Adipose tissue (tissue), 3 donors: ENCODE measurements around the gene CDH1. TPM values are rescaled to one million over a fixed set of nuclear protein-coding genes. Genes with fewer than 3 reads are reported as not detected.
"Not testable (repeated sequence)": the region's sequence is repeated elsewhere in the genome, so short reads cannot be mapped to it uniquely, and the experiment has no call there.

Experiments used
- H3K27ac ChIP-seq: one replicate; pipeline ENCODE4 v1.5.1; 2013; ENCODE audit warnings: low read depth, low read length
- WGBS, 3 donors: extraction: QIAGEN DNeasy Blood & Tissue Kit; methylation state at CpG; one replicate each; pipeline ENCODE4 v1.1.7; 2013; 5-methylcytosine and 5-hydroxymethylcytosine counted together
- polyA plus RNA-seq, 3 donors: library from polyadenylated mRNA; stranded (reverse); fragments of 200-250 nt; gene quantifications; one replicate each; pipeline ENCODE4 v1.2.3, GENCODE V29; 2013
- donor health status: healthy with polysubstance abuse.
- donor health status: Bipolar disorder and iron deficiency.
- donor health status: healthy.

The CDH1 gene
- polyA plus RNA-seq, 3 donors: 2.0 to 69.4 (median 4.6) TPM

GRCh38 chr16:68778551-68779231 is 41.6 kb downstream of the CDH1 start:
- no peak overlapping the region for H3K27ac ChIP-seq
- WGBS, 3 donors: 18 to 46% (median 45%) methylated on average over 6 of the region's 6 CpGs

DNA sequence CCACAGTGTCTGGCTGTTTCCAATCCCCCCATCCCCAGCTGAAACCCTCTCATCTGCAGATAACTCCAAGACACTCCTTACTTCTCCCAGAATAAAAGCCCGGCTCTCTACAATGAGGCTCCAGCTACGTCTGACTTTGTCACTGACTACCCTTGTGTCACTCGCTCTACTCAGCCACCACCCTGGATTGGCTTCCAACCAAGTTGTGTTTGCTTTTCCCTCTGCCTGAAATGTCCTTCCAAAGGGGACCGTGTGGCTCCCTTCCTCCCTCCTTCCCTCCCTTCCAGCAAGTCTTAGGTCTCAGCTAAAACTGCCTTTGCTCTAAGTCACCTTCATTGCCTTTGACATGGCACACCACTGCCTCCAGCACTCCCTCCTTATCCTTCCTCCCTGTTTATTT is 42.8 kb downstream of the CDH1 start:
- whole genome bisulfite sequencing, 3 donors: 20 to 80% (median 64%) methylated on average over 4 of the region's 4 CpGs
- H3K27ac ChIP-seq: no peak overlapping the region

DNA sequence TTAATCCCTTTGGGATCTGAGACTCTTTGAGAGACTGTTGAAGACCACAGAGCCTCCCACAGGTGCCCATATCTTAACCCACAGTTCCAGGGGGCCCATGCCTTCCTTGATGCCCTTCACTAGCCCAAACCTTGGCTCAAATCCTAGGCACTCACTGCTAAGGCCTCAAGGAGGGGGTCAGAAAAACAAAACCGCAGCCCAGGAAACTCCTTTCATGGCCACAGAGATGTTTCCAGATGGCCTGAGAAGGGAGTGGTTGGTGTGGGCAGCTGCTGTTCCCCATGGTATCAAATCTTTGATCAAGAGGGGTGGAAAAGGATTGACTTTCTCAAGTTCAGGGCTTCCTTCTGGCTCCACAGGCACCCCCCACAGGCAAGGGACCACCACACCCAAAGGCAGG is 44.7 kb downstream of the CDH1 start:
- no peak overlapping the region for H3K27ac ChIP-seq
- 44 to 60% (median 52%) methylated on average over 1 of the region's 1 CpG for WGBS, 3 donors

DNA sequence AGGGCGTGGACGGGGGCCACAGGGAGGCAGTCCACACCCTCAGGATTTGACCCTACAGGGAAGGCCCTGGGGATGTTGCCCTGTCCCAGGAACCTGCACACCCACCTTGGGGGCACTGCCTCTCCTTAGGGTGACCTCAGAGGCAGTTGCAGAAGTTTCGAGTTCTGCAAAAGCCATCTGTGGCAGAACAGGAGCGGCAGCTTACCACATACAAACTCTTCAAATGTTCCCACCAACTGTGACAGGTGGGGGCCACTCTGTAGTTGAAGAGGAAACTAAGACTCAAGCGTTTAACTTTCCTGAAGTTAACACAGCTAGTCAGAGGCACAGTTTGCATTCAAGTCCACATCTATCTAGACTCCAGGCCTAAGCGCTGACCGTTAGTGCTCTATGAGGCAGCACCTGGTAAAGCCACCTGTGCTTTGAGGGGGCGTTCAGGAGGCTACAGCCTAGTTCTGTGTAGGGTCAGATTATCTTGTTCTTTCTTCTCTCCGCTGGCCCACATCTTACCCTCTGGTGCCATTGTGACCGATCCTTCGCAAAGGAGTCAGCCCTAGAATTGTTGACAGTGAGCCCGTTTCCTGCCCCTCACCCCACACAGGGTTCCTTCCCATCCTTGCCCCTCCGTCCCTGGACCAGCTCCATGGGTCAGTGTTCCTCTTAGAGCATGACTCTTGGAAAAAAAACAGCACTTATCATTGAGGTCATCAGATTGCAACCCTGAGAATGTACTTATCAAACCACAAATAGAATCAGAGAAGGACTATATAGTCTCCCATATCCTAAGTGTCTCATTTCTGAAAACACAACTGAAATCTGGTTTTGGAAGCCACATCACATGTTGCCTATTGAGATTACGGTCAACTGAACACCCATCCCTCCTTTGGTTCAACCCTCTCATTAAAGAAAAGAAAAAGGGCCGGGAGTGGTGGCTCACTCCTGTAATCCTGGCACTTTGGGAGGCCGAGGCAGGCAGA is 45.4 kb downstream of the CDH1 start:
- WGBS, 3 donors: 68 to 77% (median 69%) methylated on average over 16 of the region's 16 CpGs
- H3K27ac ChIP-seq: no peak overlapping the region

- 79 to 90% (median 85%) methylated on average over 5 of the region's 5 CpGs for WGBS, 3 donors
- H3K27ac ChIP-seq: no peak overlapping the region
Measured at GRCh38 chr16:68784226-68784625, 47.1 kb downstream of the CDH1 start.

DNA sequence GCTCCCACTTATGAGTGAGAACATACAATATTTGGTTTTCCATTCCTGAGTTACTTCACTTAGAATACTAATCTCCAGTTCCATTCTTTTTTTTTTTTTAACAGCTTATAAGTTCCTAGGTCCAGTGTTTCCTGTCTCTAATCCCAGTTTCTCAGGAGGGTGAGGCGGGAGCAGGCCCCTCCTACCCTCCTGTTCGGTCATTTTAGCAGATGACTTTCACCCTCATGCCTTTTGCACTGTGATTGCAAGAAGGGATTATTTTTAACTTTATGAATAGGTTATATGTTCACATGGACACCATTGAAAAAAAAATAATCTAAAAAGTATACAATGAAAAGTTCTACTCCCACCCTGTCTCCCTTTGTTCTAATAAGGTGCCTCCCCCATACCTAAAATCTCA is 47.6 kb downstream of the CDH1 start:
- WGBS, 3 donors: 72 to 89% (median 87%) methylated on average over 2 of the region's 2 CpGs
- no peak overlapping the region for H3K27ac ChIP-seq

- no peak overlapping the region for H3K27ac ChIP-seq
- 38 to 90% (median 82%) methylated on average over 3 of the region's 3 CpGs for WGBS, 3 donors
Measured at GRCh38 chr16:68785715-68786114, 48.6 kb downstream of the CDH1 start.

DNA sequence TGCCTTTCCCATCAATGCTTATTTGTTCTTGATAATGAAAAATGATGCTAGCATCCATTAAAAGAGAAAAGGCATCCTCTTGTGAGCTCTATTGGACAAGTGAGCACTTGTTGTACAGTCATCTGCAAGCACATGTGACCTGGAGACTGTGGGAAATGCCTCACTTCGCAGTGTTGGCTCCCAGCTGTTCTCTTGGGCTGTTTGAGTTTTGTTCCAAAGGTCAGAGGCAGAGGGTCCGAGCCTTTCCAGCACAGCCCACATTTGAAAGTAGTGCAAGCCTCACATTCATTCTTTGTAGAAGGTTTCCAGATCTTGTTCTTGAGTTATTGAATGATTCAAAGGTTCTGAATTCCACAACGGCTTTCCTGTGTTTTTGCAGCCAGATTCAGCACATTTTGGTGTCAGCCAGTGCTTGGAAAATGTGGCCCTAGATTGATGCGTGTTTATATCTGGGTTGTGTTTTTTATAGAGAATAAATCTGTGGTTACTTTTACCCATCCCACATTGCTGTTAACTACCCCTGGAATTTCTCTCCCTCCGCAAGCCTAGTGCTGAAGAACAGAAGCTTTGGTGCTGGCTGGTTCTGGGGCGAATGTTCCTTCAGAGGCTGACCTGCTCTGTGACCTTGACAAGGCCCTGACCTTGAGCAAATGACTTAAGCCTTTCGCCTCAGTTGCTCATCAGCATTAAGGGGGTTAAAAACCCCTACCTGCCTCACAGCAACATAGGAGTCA is 49.8 kb downstream of the CDH1 start:
- H3K27ac ChIP-seq: no peak overlapping the region
- WGBS, 3 donors: 17 to 59% (median 59%) methylated on average over 7 of the region's 7 CpGs

DNA sequence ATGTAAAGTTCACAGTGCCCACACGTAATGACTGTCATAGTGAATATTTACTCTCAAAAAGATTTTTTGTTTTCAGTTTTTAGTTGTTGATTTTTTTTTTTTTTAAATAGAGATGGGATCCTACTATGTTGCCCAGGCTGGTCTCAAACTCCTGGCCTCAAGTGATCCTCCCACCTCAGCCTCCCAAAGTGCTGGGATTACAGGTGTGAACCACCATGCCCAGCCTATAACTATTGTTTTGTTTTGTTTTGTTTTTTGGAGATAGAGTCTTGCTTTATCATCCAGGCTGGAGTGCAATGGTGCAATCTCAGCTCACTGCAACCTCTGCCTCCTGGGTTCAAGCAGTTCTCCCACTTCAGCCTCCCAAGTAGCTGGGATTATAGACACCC is 50.3 kb downstream of the CDH1 start:
- 44 to 93% (median 75%) methylated on average over 1 of the region's 1 CpG for WGBS, 3 donors
- not testable (repeated sequence) for H3K27ac ChIP-seq

DNA sequence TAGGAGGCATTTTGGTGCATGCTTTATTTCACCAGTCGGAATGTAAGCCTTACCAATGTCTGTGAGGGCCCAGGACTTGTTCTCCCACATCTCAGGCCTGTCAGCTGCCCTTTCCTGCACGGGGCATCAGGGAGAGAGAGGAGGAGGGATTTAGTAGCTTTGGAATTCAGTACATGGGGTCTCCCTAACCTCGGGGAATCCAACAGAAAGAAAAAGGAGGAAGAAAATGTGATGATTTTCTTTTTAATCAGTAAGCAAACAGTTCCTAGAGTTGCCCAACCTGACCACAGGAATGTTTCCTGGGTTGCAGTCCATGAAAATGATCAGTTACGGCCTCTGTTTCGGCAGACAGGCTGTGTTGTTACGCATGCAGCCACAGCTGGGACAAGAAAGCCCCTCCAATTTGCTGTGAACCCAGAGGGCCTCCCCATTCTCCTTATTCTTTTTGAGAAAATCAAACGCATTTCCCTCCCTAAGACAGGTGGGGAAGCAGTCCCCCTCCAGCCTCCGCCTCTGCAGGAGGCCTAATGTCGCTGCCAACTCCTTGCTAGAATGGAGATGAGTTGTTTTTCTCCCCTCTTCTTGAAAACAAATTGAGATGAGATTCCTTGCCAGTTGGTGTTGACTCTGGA is 53.2 kb downstream of the CDH1 start:
- 30 to 63% (median 52%) methylated on average over 9 of the region's 9 CpGs for WGBS, 3 donors
- no peak overlapping the region for H3K27ac ChIP-seq

DNA sequence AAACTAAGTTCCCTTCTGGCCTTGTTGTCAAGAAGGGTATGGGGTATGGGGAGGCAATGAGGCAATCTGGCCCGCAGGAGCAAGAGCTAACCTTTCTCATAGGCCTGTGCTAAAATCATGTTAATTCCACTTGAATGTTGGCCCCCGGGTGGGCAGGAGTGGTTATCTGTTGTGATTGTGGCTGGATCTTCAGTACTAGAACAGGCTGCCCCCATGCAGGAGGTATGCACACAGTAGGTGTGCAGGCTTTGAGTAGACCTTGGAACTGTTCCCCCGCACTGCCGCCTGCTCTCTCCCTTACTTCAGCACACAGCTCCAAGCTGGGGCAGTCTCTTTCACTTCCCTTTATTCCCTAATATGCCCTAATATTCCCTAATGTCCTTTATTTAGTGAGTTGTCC is 53.9 kb downstream of the CDH1 start:
- no peak overlapping the region for H3K27ac ChIP-seq
- WGBS, 3 donors: 60 to 81% (median 75%) methylated on average over 4 of the region's 4 CpGs

DNA sequence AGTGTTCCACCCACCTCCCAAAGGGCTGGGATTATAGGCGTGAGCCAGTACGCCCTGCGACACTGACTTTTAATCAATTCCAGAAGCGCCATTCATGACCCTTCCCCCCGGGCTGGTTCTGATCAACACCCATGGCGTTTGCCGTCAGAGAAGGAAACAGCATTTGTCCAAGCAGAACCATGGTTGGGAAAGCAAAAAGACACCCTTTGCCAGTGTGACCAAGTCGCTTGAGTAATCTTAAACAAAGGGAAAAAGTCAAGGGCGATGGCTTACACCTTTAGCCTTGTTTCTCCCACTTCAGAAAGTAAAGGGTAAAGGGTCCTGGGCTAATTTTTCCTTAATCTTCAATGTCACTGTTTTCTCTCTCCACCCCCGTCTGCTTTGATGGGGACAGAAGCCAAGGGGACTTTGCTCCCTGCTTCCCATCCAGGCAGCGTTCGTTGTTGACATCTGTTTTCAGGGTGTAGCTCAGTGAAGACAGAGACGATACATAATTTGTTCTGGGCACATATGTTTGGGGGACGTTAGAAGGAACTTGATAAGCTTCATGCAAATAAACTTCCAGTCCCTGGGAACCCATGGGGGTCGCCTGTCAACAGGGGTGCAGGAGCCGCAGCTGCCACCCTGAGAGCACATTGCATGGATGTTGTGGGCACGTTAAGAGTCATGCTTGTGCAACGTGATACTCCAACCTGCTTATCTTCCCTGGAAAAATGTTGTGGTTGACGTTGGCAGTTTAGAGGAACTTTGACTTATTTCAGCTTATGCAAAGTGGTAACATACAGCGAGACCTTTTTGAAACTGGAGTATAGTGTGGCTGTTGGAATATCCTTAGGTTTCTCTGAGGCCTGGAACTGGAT is 55.6 kb downstream of the CDH1 start:
- H3K27ac ChIP-seq: no peak overlapping the region
- WGBS, 3 donors: 30 to 55% (median 46%) methylated on average over 20 of the region's 20 CpGs

- WGBS, 3 donors: 87 to 93% (median 89%) methylated on average over 8 of the region's 8 CpGs
- H3K27ac ChIP-seq: no peak overlapping the region
Measured at GRCh38 chr16:68793401-68793857, 56.3 kb downstream of the CDH1 start.

GRCh38 chr16:68798398-68798797 is 61.3 kb downstream of the CDH1 start:
- WGBS, 3 donors: 75 to 87% (median 82%) methylated on average over 2 of the region's 2 CpGs
- H3K27ac ChIP-seq: no peak overlapping the region

DNA sequence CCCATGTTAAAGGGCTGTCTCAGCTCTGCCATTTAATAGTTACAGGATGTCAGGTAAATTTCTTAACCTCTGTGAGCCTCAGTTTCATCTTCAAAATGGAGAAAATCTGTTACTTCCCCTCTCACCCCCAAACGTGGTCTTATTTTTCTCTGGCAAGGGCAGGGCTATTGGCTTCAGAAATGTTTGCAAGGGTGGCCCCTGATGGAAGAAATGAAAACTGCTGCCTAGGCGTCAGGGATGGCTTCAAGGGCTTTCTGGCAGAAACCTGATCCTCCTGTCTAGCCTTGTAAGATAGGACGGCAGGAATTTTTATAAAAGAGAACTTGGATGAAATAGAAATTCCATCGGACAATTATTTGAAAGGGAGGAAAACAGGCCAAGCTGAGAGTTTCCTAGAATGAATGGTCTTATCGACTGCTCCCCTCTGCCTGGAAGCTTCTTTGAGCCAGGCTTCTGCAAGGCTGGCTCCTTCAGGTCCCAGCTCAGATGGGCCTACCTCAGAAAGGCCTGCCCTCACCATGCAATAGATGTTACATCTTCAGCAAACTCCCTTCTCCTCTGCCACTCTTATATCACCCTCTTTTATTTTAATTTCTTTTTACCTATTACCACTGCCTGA is 63.3 kb downstream of the CDH1 start:
- 2 to 19% (median 18%) methylated on average over 5 of the region's 5 CpGs for WGBS, 3 donors
- H3K27ac ChIP-seq: no peak overlapping the region

GRCh38 chr16:68802190-68802589 is 65.1 kb downstream of the CDH1 start:
- 66 to 75% (median 72%) methylated on average over 7 of the region's 7 CpGs for WGBS, 3 donors
- no peak overlapping the region for H3K27ac ChIP-seq

DNA sequence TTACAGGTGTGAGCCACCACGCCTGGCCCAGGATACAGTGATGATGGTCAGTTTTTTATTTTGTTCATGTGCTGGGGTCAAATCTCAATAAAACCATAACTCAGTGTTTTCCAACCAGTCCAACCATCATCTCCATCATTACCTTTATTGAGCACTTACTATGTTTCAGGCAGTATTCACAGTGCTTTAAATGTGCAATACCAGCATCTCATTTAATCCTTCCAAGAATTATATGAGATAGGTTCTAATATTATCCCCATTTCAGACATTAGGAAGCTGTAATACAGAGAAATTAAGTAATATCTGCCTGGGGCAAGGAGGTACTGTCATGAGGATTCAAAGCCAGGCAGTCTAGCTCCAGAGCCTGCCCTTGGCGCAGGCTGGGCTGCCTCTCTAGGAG is 69.3 kb downstream of the CDH1 start:
- no peak overlapping the region for H3K27ac ChIP-seq
- 92 to 97% (median 95%) methylated on average over 2 of the region's 2 CpGs for WGBS, 3 donors
